ENCODE measurements around the gene ACSS1.

GRCh38 chr20:25089662-25090061 lies 31.7 kb upstream of the ACSS1 start:
- TF ChIP-seq CTCF (IDR thresholded peaks at IDR 0.05; ENCODE audit: insufficient read depth, low read length) (no peak), REST (IDR thresholded peaks at IDR 0.05; ENCODE audit: insufficient replicate concordance, low read depth) (no peak), GABPA (IDR thresholded peaks at IDR 0.05; ENCODE audit: low read depth) (no peak)
